Caco-2 (cell line): ENCODE results near the gene SLC22A23. TPM values are rescaled to one million over a fixed set of nuclear protein-coding genes. Genes with fewer than 3 reads are reported as not detected.

Experiments
- BruUV-seq: library from RNA; stranded (reverse); fragments of 400-500 nt; replicated peaks from 2 replicates; lab custom pipeline; 2021; lab: Mats Ljungman, UMichigan
- CTCF ChIA-PET: fragments of 300-600 bp; sonication (Branson Sonifier 250); formaldehyde crosslinking; loops from one replicate; lab custom pipeline; 2022; ENCODE audit warnings: antibody characterized with exemption; lab: Charles Lee
- POLR2A ChIA-PET: fragments of 300-600 bp; sonication (Branson Sonifier 250); formaldehyde crosslinking; loops from one replicate; lab custom pipeline; 2022; ENCODE audit warnings: antibody characterized with exemption; lab: Charles Lee
- DNase-seq, 2 experiments: peaks; one replicate each; pipeline versions ENCODE4 v3.0.0 to v3.0.0-alpha.2; 2020 to 2022
- H3K27me3 ChIP-seq: replicated peaks from 2 replicates; pipeline ENCODE4 v1.6.0; 2011; ENCODE audit warnings: low read length; ENCODE audit not compliant: control insufficient read depth, insufficient read depth
- H3K36me3 ChIP-seq: 2 replicates; pipeline ENCODE4 v1.5.1; 2011; ENCODE audit warnings: low read length; ENCODE audit not compliant: control insufficient read depth, insufficient read depth
- H3K4me1 ChIP-seq: fragments of 250-450 bp; sonication (Bioruptor Pico); 2 replicates; pipeline ENCODE4 v1.5.1; 2020; ENCODE audit warnings: mild to moderate bottlenecking
- H3K4me3 ChIP-seq: 2 replicates; pipeline ENCODE4 v1.5.1; 2011; ENCODE audit warnings: low read depth, mild to moderate bottlenecking, control low read depth, low read length
- H3K9me3 ChIP-seq: fragments of 250-450 bp; sonication (Bioruptor Pico); 2 replicates; pipeline ENCODE4 v1.5.1; 2020; ENCODE audit warnings: mild to moderate bottlenecking, moderate library complexity
- H3K27ac Mint-ChIP-seq: one replicate; pipeline ENCODE4 v1.8.0; 2022; ENCODE audit warnings: mixed read lengths; ENCODE audit not compliant: unreplicated experiment
- H3K27me3 Mint-ChIP-seq: one replicate; pipeline ENCODE4 v1.8.0; 2022; ENCODE audit warnings: mixed read lengths; ENCODE audit not compliant: insufficient read depth, unreplicated experiment
- H3K36me3 Mint-ChIP-seq: one replicate; pipeline ENCODE4 v1.8.0; 2022; ENCODE audit warnings: mild to moderate bottlenecking, mixed read lengths; ENCODE audit not compliant: insufficient read depth, unreplicated experiment
- H3K4me1 Mint-ChIP-seq: one replicate; pipeline ENCODE4 v1.8.0; 2022; ENCODE audit warnings: low read depth, mixed read lengths; ENCODE audit not compliant: unreplicated experiment
- H3K4me3 Mint-ChIP-seq: one replicate; pipeline ENCODE4 v1.8.0; 2022; ENCODE audit warnings: mild to moderate bottlenecking, moderate library complexity, mixed read lengths; ENCODE audit not compliant: unreplicated experiment
- H3K9me3 Mint-ChIP-seq: one replicate; pipeline ENCODE4 v1.8.0; 2022; ENCODE audit warnings: mixed read lengths; ENCODE audit not compliant: unreplicated experiment
- intact Hi-C: fragments of 100-400 bp; cut with micrococcal nuclease; formaldehyde crosslinking; loops from one replicate; pipeline ENCODE4 v1.10.0; 2022; ENCODE audit not compliant: unreplicated experiment
- total RNA-seq: library from RNA; stranded (reverse); gene quantifications from 2 replicates; pipeline ENCODE4 v1.2.3, GENCODE V29; 2022
- TF ChIP-seq, protein P1 (sequence below), 2 experiments: fragments of 200-600 bp in 1 of 2; IDR thresholded peaks; 1 replicate in 1 of 2; 2 replicates in 1 of 2; pipeline versions ENCODE4 v1.5.1 to v1.8.0; 2011 to 2022; ENCODE audit warnings: antibody characterized with exemption in 1 of 2, control low read depth in 1 of 2, inconsistent platforms in 1 of 2, low read depth in 1 of 2, low read length in 1 of 2, mild to moderate bottlenecking in 1 of 2, moderate library complexity in 1 of 2; ENCODE audit not compliant: insufficient read depth in 1 of 2, severe bottlenecking in 1 of 2, unreplicated experiment in 1 of 2

SLC22A23 gene
- total RNA-seq, 1 experiment from 2014 or later: 45.5 TPM

DNA sequence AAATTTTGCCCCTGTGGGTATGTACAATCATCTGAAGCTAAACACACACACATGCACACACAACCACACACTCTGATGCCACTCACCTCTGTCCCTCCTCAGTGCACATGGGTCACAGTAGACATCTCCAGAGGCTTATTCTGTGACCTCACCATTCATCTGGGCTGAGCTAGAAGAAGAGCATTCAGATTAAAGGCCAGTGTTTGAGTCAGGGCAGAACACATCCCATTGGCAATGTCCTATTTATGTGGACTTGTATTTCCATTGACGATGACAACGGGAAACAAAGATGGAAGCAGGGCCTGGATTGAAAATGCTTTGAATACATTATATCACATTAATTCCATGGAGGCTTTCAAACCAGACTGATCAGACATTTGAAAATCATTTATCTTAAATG lies 26.8 kb upstream of the SLC22A23 start:
- intact Hi-C loops: no loop called here
- Histone ChIP-seq H3K4me1 (no peaks in the 10 kb centered on the region), H3K36me3 (no peaks in the 10 kb centered on the region), H3K4me3 (no peak overlapping the region), H3K9me3 (no peaks in the 10 kb centered on the region), H3K27me3 (no peaks in the 10 kb centered on the region)
- DNase-seq: no peak
- H3K27ac Mint-ChIP-seq: no peak overlapping the region
- H3K27me3 Mint-ChIP-seq: no peaks in the 10 kb centered on the region
- ChIA-PET POLR2A (no interaction called here), CTCF (interaction anchor here (0.5 kb wide), 1 partner anchor 1293 kb away, joined by 4 read pairs; no protein-coding TSS in a partner anchor)
- H3K9me3 Mint-ChIP-seq: peaks cover 24% of the 10 kb centered on the region
- H3K4me3 Mint-ChIP-seq: no peak overlapping the region
- no peaks in the 10 kb centered on the region for H3K4me1 Mint-ChIP-seq
- no TSS peak for BruUV-seq
- H3K36me3 Mint-ChIP-seq: peaks cover 6% of the 10 kb centered on the region
- TF ChIP-seq, protein P1, sequence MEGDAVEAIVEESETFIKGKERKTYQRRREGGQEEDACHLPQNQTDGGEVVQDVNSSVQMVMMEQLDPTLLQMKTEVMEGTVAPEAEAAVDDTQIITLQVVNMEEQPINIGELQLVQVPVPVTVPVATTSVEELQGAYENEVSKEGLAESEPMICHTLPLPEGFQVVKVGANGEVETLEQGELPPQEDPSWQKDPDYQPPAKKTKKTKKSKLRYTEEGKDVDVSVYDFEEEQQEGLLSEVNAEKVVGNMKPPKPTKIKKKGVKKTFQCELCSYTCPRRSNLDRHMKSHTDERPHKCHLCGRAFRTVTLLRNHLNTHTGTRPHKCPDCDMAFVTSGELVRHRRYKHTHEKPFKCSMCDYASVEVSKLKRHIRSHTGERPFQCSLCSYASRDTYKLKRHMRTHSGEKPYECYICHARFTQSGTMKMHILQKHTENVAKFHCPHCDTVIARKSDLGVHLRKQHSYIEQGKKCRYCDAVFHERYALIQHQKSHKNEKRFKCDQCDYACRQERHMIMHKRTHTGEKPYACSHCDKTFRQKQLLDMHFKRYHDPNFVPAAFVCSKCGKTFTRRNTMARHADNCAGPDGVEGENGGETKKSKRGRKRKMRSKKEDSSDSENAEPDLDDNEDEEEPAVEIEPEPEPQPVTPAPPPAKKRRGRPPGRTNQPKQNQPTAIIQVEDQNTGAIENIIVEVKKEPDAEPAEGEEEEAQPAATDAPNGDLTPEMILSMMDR (IDR thresholded peaks at IDR 0.05; ENCODE audit: insufficient read depth in 1 of 2, low read depth in 1 of 2, low read length in 1 of 2, severe bottlenecking in 1 of 2, unreplicated experiment in 1 of 2): no peak

DNA sequence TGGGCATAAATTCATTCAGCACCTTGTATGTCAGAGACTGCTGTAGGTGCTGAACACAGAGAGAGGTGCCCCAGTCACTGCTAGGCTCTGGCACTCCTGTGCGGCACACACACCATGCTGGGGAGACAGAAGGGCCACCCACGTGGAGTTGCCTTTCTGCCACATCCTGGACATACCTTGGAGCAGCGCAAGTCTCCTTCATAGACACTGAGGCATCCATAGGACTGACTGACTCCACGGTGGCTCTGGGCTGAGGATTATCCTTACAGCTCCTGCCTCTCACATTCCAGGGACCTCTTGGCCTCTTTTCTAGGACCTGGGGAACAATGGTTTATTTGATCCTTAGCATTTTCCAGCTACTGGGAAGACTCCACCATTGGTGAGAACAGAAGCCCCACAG lies 26.0 kb upstream of the SLC22A23 start:
- no peaks in the 10 kb centered on the region for H3K27me3 Mint-ChIP-seq
- H3K27me3 ChIP-seq: no peaks in the 10 kb centered on the region

DNA sequence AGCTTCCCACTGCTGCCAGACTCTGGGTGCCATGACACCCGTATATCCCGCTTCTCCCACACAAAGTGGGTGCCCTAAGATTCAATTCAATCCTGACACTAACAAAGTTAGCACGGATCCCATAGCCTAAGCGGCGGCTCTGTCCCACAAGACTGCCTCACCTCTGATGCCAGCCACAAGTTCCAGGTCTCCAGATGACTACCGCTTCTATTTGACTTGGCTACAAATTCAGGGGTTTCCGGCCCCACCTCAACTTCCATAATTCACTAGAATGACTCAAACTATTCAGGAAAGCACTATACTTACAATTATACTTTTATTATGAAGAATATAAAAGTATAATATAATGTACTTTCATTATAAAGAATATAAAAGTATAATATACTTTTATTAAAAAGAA lies 24.8 kb upstream of the SLC22A23 start:
- no peak overlapping the region for H3K4me3 ChIP-seq
- no TSS peak for BruUV-seq
- Mint-ChIP-seq H3K27ac (no peak overlapping the region), H3K36me3 (peaks cover 6% of the 10 kb centered on the region), H3K27me3 (no peaks in the 10 kb centered on the region), H3K4me1 (no peaks in the 10 kb centered on the region), H3K4me3 (no peak overlapping the region), H3K9me3 (peaks cover 24% of the 10 kb centered on the region)
- no peaks in the 10 kb centered on the region for H3K36me3 ChIP-seq
- H3K9me3 ChIP-seq: no peaks in the 10 kb centered on the region
- ChIA-PET POLR2A (no interaction called here), CTCF (no interaction called here)
- intact Hi-C loops: no loop called here
- H3K27me3 ChIP-seq: no peaks in the 10 kb centered on the region
- TF ChIP-seq, protein P1 (IDR thresholded peaks at IDR 0.05; ENCODE audit: insufficient read depth in 1 of 2, low read depth in 1 of 2, low read length in 1 of 2, severe bottlenecking in 1 of 2, unreplicated experiment in 1 of 2): no peak
- no peak for DNase-seq
- H3K4me1 ChIP-seq: no peaks in the 10 kb centered on the region

More for the DNA sequence above, 26.0 kb upstream of the SLC22A23 start:
- H3K27ac Mint-ChIP-seq: no peak overlapping the region
- ChIA-PET CTCF (no interaction called here), POLR2A (no interaction called here)
- H3K4me1 Mint-ChIP-seq: no peaks in the 10 kb centered on the region
- Histone ChIP-seq H3K9me3 (no peaks in the 10 kb centered on the region), H3K4me3 (no peak overlapping the region), H3K4me1 (no peaks in the 10 kb centered on the region), H3K36me3 (no peaks in the 10 kb centered on the region)
- intact Hi-C loops: no loop called here
- no peak overlapping the region for H3K4me3 Mint-ChIP-seq
- peaks cover 6% of the 10 kb centered on the region for H3K36me3 Mint-ChIP-seq
- TF ChIP-seq, protein P1 (IDR thresholded peaks at IDR 0.05; ENCODE audit: insufficient read depth in 1 of 2, low read depth in 1 of 2, low read length in 1 of 2, severe bottlenecking in 1 of 2, unreplicated experiment in 1 of 2): no peak
- BruUV-seq: no TSS peak
- DNase-seq: no peak
- peaks cover 24% of the 10 kb centered on the region for H3K9me3 Mint-ChIP-seq
